Activated CD4-positive, alpha-beta T cell treated with anti-CD3 and anti-CD28 coated beads for 4 hours (primary cell): Measurements from ENCODE around the gene ACAA2.
"Not testable (repeated sequence)": the region's sequence is repeated elsewhere in the genome, so short reads cannot be mapped to it uniquely, and the experiment has no call there.

Experiments
- DNase-seq, 2 donors: peaks; one replicate each; pipeline ENCODE4 v3.0.0-alpha.2; 2020

Gene ACAA2

GRCh38 chr18:49843778-49844625, 30.7 kb upstream of the ACAA2 start:
- no peak for DNase-seq

- no peak for DNase-seq
These were observed 29.8 kb upstream of the ACAA2 start for GRCh38 chr18:49843131-49843530.

- DNase-seq: no peak
These were observed 29.3 kb upstream of the ACAA2 start for GRCh38 chr18:49842656-49843055.

GRCh38 chr18:49841236-49842217, 28.2 kb upstream of the ACAA2 start:
- no peak for DNase-seq

DNA sequence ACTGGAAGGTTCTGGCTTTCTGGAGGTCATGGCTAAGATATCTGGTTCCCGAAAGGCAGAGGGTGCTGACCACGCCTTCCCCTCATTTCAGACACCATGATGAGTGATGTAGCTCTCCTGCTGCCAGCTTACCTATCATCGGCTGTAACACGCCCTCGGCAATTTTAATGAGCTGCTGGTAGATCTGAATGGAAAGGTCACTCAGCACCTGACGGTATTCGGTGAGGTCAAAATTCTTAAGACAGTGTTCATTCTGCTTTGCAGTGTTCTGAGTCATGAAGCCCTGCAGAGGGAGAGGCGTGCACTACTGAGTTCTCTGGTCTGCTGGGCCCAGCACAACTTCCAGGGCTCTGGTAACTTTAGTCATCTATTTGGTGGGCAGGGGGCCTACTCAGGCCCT, 25.7 kb upstream of the ACAA2 start:
- no peak for DNase-seq

GRCh38 chr18:49838381-49838780, 25.0 kb upstream of the ACAA2 start:
- no peak for DNase-seq

GRCh38 chr18:49837889-49838288, 24.6 kb upstream of the ACAA2 start:
- no peak for DNase-seq

DNA sequence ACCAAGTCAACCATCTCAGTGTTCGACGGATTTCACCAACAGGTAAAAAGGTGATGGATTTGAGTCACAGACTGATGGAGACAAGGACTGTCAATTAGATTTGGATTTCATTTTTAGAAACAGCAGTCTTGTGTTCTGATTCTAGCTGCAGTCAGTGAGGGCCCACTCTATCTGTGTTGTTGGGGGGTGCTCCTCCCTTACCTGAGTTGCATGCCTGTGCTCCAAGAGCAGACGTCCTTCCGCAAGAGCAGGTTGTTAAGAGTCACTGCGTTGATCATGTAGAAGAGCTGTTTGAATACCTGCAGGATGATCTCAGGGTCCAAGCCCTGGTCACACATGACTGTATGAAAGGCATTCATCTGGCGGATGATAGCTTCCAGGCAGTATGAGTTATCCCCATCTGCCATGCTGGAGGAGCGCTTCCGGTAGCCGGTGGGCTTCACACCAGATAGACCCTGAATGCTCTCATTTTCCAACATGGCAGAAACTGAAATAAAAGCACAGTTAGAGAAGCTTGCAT, 24.0 kb upstream of the ACAA2 start:
- not testable (repeated sequence) for DNase-seq

GRCh38 chr18:49835405-49835804, 22.1 kb upstream of the ACAA2 start:
- no peak for DNase-seq

GRCh38 chr18:49834258-49834657, 20.9 kb upstream of the ACAA2 start:
- no peak for DNase-seq

GRCh38 chr18:49833814-49834213, 20.5 kb upstream of the ACAA2 start:
- DNase-seq: no peak

DNA sequence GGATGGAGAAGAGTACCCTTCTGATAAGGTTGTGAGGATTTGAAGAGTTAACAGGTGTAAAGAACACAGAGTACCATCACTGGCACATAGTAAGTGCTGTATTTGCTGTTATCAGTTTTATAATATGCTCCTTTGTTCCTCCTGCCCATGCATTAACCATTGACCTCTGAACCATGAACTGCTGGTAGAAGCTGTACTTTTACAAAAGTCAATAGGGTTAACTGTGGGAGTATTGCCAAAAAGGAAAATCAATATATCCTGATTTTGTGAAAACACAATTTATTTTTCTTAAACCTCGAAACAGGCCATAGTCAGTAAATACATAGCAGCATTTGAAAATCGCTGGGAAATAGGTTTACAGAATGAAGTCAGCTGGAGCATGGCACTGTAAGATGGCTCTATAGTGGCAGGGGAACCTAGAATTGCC, 18.9 kb upstream of the ACAA2 start:
- no peak for DNase-seq

DNA sequence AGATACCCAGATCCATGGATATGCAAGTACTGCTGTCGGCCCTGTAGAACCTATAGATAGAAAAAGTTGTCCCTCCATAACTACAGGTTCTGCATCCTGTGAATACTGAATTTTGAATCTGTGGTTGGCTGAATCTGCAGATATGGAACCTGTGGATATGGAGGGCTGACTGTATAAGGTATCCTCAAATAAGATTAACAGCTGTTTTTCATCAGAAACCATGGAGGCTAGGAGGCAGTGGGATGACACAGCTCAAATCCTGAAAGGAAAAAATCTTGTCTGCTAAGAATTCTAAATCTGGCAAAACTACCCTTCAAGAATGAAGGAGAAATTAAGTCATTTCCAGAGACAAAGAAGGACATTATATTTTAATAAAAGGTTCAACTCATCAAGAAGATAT, 14.7 kb upstream of the ACAA2 start:
- no peak for DNase-seq

DNA sequence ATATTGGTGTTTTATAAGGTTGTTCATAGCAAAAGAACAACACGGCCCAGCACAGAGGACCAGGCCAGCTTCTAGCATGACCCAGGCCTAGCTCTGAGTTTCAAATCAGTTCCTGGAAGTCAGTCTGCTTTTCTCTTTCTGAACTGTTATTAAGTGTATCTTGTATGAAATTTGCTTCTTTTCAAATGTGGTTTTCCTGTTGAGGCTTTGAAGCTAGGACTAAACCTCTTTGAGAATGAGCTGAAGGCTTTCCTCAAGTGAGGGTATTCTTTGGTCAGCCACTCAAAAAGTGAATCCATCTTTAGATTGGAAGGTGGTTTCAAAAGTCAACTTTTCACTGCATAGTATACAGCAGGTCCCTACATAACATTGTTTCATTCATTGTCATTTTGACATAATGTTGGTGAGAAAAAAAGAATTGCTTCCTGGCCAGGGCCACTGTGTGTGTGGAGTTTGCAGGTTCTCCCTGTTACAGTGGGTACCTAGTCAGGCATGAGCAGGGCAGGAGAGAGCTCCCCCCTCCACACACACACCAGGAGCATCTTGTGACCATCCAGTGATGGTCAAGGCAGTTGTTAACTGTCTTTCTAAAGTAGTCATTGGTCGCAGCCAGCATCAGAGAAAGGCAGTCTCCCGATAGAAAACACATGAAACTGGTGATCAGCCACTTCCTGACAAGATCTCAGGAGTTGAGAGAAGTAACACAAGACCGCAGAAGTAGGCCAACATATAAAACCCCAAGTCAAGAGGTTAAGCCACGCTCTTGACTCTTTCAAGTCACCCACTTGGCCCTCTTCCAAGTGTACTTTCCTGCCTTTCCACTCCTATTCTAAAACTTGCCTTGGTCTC, 6.7 kb upstream of the ACAA2 start:
- peak; percentile 38 to 42 for DNase-seq

- DNase-seq: no peak
These were observed 5.8 kb upstream of the ACAA2 start for GRCh38 chr18:49819071-49819662.

DNA sequence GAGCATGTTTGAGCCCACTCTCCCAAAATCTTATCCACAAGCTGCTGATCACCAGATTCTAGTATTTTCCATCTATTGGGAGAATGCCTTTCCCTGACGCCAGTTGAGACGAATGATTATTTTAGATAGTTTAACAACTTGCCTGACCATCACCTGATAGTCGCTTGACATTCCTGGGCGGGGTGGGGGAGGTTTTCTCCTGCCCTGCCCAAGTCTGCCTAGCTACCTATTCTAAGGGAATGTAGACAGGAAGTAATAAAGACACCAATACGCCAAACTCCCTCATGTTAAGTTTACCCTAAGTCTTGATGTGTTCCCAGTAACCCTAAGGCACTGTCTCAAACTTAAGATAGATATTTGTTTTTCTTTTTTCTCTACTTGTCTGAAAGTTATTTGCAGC, 4.6 kb upstream of the ACAA2 start:
- DNase-seq: no peak

- DNase-seq: no peak
These were observed 2.6 kb upstream of the ACAA2 start for GRCh38 chr18:49815927-49816326.

GRCh38 chr18:49814147-49814499, 790 bp upstream of the ACAA2 start:
- peak; percentile 59 to 61 for DNase-seq

DNA sequence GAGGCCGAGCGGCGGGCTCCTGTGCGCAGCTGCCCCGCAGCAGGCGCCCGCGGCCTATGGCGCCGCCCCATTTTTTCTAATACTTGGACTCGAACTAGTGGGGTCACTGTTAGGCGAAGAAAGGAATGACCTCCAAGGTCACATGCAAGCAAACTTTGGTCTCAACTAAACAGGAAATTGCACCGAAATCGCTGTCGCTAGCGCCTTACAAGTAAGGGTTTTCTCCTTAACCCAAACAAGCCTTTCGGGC, 339 bp downstream of the ACAA2 start:
- DNase-seq: peak in 1 of 2 donors; percentile 7

GRCh38 chr18:49812286-49813068, 856 bp downstream of the ACAA2 start:
- no peak for DNase-seq

- no peak for DNase-seq
These were observed 2.0 kb downstream of the ACAA2 start for GRCh38 chr18:49811151-49811938.
